SHP77 (cell line): Measurements from ENCODE around the gene RPL13.
"Not testable (repeated sequence)": the region's sequence is repeated elsewhere in the genome, so short reads cannot be mapped to it uniquely, and the experiment has no call there.

ENCODE experiments used
- DNase-seq, 2 experiments: peaks; one replicate each; lab custom pipeline; 2025; lab: John Stamatoyannopoulos, UW

RPL13 gene

DNA sequence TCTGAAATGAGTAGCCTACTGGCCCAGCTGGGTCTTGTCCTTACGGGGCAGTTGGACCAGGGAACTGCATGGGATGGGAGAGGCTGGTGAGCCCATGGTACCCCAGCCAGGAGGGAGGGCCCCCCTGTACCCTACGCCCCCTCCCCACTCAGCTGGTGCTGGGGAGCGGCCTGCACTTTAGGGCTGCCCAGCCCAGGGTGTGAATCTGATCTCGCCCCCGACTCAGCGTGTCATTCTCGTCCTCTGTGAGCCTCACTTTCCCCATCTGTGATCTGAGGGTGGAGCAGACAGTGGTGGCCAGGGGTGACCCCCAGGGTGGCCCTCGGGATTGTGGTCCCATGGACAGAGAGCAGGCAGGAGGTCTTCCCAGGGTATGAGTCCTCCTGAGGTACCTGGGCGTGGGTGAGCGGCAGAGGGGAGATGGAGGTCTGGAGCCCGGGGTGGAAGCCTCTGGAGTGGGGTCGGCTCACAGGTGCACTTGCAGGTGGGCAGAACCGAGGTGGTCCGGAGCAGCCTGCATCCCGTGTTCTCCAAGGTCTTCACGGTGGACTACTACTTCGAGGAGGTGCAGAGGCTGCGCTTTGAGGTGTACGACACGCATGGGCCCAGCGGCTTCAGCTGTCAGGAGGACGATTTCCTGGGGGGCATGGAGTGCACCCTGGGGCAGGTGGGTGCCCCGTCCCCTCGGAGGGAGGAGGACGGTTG, 16.7 kb downstream of the RPL13 start:
- DNase-seq, result no peak

DNA sequence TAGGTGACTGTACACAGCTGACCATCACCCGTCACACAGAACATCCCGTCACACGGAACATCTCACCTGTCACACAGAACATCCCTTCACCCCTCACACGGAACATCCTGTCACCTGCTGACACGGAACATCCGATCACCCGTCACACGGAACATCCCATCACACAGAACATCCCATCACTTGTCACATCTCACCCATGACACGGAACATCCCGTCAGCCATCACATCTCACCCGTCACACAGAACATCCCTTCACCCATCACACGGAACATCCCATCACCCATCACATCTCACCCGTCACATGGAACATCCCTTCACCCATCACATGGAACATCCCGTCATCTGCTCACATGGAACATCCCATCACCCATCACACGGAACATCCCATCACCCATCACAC, 18.9 kb downstream of the RPL13 start:
- no peak for DNase-seq

DNA sequence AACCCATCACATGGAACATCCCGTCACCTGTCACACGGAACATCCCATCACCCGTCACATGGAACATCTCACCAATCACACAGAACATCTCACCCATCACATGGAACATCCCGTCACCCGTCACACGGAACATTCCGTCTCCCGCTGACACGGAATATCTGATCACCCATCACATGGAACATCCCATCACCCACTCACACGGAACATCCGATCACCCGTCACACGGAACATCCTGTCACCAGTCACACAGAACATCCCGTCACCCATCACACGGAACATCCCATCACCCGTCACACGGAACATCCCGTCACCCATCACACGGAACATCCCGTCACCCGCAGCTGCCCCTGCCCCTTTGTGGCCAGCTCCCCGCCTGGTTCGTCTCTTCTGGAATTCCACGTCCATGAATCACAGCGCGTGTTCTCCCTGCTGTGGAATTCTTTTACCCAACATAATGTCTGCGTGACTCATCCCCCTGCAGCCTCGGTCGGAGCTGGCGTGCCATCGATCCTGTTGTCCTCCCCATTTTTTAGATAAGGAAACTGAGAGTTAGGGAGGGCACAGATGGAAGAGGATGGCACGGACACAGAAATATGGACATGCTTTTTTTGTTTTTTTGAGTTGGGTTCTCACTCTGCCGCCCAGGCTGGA, 20.7 kb downstream of the RPL13 start:
- DNase-seq, result no peak

DNA sequence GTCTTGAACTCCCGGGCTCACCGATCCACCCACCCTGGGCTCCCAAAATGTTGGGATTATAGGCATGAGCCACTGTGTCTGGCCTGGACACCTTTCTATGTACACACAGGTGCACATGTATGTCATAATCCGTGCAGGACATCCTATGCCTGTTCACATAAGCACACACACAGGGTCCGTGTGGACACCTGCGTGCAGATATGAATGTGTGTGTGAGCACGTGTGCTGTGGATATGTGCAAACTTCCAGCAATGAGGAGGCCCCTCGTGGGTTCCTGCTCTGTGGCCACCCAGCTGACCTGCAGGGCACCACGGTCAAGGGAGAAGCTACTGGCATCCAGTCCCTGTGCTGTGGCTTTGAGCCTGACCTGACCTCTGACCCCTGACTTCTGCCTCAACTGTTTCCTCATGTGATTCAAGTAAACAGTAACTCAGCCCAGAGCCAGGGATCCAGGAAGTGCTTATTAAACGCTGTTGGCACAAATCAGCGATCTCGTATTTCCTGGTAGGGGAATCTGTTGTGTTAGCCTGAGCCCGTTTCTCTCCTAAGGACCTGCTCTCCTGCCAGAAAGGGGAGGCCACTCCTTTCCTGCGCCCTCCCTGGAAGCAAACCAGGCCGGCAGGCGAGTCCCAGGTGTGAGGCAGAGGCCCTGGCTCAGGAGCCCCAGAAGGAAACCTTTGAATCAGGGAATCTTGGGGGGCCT, 21.5 kb downstream of the RPL13 start:
- DNase-seq, result no peak

DNA sequence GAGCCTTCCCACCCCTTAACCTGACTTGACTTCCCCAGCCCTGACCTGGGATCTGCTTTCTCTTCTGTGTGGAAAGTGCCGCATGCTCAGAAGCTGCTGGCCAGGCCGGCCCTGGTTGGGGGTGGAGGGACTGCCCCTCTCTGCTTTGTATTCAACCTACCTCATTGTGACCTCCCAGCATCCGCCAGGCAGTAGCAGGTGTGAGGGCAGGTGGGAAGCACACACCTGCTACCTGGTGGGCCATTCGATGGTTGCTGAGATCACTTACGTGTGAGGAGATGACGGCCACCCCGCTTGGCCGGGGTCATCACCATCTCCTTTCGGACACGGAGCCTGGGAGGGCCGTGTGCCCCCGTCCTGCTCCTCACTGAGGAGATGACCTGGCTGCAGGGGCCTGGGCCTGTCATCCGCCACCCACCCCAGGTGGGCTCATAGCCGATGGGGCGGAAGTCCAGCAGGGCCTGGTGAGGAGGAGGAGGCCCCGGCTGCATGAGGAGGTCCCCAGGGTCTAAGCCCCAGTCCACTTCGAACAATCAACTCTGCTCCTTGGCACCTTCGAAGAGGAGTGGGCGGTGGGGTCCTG, 22.2 kb downstream of the RPL13 start:
- DNase-seq, result no peak

DNA sequence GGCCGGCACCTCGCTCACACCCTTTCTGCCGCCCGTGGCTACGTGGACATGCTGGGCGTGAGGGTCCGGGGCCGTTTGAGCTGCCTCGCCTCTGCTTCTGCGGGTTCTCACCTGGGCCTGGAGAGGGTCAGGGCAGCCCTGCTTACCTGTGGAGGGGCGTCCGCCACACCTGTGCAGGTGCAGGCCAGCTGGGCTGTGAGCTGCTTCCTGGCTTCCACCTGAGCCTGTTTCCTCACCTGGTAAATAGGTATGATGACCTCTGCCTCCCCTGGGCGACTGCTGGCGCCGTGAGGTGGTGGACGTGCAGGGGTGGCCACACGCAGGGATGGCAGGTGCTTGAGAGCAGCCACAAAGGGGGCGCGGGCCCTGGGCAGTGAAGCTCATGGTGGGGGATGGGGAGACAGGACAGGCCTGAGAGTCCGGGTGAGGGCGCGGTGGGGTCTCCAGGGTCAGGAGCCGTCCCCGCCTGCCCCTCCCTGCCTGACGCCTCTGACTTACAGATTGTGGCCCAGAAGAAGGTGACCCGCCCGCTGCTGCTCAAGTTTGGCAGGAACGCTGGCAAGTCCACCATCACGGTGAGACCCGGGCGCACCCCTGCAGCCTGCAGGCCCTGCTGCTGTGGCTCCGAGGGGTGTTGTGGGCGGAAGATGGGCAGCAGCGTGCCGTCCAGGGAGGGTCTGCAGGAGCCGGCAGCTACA, 22.9 kb downstream of the RPL13 start:
- no peak for DNase-seq

DNA sequence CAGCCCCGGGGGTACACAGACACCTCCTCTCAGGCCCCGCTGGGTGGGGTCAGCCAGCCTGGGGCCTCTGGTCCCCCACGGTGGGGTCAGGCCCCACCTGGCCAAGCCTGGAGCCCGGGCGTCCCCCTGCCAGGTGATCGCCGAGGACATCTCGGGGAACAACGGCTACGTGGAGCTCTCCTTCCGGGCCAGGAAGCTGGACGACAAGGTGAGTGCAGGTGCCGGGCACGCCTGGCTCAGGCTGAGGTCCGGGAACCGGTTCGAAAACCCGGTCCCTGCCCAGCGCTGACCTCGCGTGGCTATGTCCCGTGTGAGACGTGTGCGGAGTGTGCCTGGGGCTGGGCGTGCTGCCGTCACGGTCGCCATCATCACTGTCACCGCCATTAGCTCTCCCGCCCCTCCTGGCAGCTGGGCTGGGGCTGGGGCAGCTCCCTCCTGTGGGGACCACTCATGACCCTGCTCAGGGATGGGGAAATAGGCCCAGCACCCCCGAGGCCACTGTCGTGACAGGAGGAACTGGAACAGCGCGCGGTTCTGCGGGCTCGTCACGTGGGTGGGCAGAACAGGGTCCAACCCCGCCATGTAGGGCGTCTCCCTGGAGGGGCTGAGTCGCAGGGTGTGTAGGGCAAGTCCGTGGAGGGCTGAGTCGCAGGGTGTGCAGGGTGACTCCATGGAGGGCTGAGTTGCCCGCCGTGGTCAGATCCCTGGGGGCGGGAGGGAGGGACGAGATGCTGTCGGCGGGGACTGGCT, 23.6 kb downstream of the RPL13 start:
- no peak for DNase-seq

DNA sequence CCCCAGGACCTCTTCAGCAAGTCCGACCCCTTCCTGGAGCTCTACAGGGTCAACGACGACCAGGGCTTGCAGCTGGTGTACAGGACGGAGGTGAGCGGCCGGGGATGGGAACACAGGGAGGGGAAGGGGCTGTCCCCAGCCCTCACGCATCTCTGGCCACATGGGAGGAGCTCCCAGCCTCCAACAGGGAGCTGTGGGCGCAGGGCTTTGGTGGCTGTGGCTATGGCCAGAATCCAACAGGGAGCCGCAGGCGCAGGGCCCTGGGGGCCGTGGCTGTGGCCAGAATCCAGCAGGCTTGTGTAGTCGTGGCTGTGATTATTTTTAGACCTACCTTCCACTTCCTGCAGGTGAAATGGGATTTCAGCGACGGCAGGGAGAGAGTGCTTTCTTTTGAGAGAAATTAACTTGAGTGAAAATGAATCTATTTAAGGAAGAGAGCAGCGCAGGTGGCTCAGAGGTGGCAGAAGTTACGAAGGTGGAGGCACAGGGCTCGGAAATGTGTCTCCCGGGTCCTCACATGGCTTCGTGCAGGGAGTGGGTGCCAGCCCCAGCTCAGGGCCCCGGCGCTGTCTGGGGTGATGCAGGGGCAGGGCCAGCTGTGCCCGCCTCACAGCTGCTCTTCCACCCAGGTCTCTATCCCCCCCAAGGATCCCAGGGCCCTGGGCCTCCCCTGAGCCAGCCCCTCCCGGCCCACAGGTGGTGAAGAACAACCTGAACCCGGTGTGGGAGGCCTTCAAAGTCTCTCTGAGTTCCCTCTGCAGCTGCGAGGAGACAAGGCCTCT, 24.5 kb downstream of the RPL13 start:
- no peak for DNase-seq

DNA sequence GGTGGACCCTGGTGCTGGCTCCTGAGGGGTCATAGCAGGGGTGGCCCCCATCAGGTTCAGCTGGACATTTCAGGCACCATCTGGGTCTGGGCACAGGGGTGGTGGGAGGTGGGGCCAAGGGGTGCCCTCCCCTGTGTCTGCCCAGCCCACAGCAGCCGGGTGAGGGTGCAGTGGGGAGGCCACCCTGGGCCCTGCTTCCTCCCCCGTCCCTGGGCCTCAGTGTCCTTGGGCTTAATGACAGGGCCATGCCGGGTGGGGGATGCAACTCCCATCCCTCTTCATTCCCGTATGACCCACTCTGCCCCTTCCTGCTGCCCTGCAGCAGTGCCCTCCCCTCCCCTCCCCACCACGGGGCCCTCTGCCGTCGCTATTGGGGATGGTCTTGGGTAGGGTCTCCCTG, 25.7 kb downstream of the RPL13 start:
- no peak for DNase-seq

DNA sequence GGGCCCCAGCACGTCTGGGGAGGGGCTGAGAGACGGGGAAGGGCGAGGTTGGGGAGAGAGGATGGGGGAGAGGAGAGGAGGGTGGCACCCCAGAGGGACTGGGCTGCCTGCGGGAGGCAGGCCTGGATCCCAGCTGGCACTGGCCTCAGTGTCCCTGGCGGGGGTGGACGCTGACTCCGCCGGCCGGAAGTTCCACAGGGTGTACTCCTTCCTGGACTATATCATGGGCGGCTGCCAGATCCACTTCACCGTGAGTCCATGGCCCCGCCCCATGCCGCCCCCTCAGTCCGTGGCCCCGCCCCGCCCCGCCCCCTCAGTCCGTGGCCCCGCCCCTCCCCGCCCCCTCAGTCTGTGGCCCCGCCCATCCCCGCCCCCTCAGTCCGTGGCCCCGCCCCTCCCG, 26.4 kb downstream of the RPL13 start:
- peak in 1 of 2 experiments; percentile 26 for DNase-seq

DNA sequence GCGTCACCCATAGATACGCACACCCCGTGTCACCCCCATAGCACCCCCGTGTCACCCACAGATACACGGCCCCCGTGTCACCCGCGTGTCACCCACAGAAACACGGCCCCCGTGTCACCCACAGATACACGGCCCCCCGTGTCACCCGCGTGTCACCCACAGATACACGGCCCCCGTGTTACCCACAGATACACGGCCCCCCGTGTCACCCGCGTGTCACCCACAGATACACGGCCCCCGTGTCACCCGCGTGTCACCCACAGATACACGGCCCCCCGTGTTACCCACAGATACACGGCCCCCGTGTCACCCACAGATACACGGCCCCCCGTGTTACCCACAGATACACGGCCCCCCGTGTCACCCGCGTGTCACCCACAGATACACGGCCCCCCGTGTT, 27.2 kb downstream of the RPL13 start:
- not testable (repeated sequence) for DNase-seq

DNA sequence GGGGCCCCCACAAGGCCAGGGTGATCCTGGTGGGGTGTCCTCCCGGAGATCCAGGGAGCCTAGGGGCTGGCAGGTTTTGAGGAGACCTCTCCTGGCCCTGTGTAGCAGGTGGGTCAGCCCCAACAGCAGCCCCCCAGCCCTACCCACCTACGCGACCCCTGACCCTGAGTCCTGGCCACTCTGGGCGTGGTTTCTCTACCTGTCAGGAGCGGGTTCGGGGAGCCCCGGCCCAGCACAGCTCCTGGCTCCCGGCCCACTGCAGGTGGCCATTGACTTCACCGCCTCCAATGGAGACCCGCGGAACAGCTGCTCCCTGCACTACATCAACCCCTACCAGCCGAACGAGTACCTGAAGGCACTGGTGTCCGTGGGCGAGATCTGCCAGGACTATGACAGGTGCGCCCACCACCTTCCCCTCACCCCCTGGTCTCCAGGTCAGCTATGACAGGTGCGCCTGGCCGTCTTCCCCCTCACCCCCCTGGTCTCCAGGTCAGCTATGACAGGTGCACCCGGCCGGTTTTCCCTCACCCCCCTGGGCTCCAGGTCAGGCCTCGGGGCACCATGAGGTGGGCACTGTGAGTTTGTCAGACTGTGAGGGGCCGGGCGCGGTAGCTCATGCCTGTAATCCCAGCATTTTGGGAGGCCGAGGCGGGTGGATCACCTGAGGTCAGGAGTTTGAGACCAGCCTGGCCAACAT, 28.1 kb downstream of the RPL13 start:
- DNase-seq, result no peak

DNA sequence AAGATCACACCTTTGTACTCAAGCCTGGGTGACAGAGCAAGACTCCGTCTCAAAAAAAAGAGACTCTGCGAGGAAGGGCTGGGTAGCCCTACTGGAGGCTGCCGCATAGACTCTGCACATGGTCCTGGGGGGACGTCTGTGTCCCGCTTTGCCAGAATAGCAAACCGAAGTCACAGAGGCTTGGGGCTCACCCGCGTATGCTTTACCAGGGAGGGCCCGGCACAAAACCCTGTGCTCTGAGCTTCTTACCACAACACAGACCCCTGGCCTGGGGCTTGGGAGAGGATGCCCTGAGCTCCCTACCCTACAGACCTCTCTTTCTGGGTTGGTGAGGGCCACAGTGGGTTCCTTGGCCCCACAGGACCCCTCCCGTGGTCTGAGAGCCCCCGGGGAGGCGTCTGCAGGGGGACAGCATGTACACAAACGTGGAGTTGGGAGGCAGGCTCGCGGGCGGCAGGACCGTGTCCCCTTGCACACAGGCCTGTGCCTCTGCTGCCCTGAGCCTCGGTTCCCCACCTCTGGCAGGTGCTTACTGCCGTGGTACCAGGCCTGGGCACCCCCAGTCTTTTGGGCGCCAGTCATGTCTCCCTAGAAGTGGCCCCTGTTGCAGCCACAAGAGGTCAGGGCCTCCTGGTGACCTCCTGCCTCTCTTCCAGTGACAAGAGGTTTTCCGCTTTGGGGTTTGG, 28.9 kb downstream of the RPL13 start:
- no peak for DNase-seq

DNA sequence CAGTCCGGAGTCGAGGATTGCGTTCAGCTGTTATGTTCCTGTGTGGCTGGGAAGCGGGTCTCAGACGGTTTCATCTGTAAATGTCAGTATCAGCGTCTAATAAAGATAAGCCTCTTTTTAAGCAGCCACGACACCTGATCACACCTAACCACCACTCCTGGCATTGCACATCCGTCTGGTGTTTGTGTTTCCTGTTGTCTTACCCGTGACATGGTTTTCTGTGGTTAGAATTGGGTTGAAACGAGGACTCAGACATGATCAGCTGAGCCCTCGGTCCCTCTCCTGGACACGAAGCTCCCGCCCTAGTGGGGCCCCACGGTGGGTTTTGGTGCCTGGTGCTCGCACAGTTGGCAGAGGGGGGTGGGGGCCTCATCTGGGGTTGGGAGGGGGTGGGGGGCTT, 33.4 kb downstream of the RPL13 start:
- DNase-seq, result no peak

DNA sequence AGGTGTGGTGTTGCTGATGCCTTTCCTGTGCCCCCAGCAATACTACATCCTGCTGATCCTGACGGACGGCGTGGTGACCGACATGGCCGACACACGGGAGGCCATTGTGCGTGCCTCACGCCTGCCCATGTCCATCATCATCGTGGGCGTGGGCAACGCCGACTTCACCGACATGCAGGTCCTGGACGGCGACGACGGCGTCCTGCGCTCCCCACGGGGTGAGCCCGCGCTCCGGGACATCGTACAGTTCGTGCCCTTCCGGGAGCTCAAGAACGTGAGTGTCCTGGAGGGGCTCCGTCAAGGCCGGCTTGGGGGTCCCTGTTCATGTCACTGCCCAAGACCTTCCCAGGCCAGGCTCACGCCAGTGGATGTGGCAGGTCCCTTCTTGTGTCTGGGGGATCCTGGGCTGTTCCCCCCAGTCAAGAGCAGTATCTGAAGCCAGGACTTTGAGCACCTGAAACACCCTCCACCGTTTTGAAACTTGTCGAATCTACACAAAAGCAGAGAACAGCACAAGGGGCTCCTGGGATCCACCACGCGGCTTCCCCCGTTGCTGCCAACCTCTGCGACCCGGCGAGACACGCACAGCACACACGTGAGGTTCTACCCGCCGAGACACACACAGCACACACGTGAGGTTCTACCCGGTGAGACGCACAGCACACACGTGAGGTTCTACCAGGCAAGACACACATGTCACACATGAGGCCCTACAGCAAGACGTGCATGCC, 35.0 kb downstream of the RPL13 start:
- no peak for DNase-seq

DNA sequence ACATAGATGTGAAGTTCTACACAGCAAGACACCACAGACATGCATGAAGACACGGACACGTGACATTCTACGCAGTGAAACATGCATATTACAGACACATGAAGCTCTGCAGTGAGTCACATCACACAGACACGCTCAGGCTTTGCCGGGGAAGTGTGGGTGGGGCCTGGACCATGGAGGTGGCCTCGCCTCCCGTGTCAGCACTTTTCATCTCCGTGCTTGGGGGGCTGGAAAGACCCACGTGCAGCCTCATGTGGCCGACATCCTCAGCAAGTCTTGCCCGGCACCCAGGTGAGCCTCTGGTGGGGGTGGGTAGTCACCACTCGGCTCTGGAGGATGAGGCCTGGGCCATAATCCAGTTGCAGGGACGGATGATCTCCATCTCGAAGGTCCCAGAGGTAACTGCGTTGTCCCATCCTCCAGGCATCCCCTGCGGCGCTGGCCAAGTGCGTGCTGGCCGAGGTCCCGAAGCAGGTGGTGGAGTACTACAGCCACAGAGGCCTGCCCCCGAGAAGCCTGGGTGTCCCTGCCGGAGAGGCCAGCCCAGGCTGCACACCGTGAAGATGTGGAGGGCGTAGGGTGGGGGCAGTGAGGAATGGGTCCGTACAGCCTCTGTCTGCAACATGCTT, 35.7 kb downstream of the RPL13 start:
- DNase-seq, result no peak

DNA sequence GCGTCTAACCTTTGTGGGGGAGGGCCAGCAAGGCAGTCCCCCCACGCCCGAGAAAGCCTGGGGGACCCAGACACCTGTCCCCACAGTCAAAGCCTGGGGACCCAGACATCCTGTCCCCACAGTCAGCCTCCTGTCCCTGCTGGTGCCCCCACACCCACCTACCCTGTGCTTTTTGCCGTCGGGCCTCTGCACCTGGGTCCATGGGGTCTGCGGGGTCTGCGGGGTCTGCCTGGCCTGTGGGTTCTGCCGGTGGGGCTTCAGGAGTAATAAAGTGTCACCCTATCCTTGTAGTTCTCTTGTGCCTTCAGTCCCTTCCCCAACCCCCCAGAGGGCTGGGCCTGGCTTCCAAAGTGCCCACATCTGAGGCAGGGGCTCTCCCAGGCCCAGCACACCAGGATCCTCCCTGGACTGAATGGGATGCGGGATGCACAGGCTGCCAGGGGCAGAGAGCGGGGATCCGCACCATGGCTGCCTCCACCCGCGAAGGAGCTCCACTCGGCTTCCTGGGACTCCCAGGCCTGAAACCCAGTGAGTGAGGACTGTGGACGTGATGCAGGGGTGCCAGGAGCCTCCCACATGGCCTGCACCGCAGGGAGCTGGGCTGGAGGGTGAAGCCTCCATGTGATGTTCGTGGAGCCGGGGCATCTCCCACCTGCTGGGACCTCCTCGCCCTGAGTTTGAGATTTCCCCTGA, 36.6 kb downstream of the RPL13 start:
- DNase-seq, result no peak

DNA sequence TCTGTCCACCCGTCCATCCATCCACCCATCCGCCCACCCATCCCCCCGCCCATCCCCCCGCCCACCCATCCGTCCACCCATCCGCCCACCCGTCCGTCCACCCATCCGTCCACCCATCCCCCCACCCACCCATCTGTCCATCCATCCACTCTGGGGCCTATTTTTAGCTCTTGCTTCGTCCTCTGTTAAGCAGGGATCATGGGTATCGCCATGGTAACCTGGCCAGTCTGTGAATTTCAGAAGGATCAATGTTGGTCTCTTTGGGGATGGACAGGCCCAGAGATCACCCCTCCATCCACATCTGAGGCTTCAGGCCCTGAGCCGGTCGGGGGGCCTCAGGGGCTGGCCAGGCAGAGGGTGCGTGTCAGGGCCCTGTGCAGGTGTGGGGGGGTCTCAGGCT, 37.7 kb downstream of the RPL13 start:
- peak in 1 of 2 experiments; percentile 32 for DNase-seq
